Inferior parietal cortex (tissue), 1 donor: ENCODE data around the gene UGT2B7.
"Not testable (repeated sequence)": the region's sequence is repeated elsewhere in the genome, so short reads cannot be mapped to it uniquely, and the experiment has no call there.

Experiments
- DNase-seq: peaks from one replicate; pipeline ENCODE4 v3.0.0-alpha.2; 2016; ENCODE audit errors: extremely low spot score

UGT2B7 gene

GRCh38 chr4:69096111-69096656 lies at the start of gene UGT2B7:
Gene UGT2B7 (plus strand): TSS chr4:69096474. CDS start chr4:69096521, 47 bp downstream.
- DNase-seq: no peak

DNA sequence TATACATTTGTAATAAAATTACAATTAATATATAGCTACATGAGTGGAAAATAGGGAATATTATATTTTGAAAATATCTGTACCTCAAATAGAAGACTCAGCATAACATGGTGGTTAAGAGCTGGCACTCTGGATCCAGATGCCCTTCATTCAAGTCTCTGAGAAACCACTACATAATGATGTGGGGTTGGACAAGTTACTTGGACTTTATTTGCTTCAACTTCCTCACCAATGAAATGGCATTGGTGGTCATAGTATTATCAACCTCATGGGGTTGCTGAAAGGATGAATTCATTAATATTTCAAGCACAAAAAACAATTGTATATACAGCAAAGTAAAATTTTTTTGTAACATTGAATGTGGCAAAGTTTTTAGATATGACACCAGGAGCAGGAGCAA lies 46.4 kb upstream of the UGT2B7 start:
- no peak for DNase-seq

DNA sequence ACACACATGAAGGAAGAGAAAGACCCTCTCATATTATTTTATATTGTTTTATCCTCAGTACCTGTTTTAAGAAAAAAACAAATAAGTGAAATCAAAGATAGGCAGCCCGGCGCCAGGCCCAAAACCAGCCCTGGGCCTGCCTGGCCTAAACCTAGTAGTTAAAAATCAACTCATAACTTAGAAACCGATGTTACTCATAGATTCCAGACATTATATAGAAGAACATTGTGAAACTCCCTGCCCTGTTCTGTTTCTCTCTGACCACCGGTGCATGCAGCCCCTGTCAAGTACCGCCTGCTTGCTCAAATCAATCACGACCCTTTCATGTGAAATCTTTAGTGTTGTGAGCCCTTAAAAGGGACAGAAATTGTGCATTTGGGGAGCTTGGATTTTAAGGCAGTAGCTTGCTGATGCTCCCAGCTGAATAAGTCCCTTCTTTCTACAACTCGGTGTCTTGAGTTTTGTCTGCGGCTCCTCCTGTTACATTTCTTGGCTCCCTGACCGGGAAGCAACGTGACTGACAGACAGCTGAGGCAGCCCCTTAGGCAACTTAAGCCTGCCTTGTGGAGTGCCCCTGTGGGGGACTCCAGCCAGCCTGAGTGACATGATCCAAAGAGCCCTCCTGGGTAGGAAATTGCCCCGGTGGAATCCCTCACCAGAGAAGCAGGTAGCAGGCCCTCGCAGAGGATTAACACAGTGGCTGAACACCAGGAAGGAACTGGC lies 45.3 kb upstream of the UGT2B7 start:
- DNase-seq: not testable (repeated sequence)

DNA sequence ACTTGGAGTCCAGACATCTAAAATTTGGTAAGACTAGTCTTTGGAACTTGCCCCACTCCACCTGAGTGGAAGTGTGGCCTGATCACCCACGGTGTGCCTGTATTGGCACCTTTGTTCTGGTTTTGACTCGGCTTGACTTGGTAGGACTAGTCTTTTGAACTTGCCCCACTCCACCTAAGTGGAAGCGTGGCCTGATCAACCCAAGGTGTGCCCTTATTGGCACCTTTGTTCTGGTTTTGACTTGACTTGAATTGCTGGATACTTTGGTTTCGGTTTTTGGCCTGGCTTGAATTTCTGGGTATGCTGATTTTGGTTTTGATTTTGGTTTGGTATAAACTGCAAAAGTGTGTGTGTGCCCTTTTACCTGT lies 44.7 kb upstream of the UGT2B7 start:
- DNase-seq: no peak

GRCh38 chr4:69053309-69053885 lies 42.9 kb upstream of the UGT2B7 start:
- not testable (repeated sequence) for DNase-seq

DNA sequence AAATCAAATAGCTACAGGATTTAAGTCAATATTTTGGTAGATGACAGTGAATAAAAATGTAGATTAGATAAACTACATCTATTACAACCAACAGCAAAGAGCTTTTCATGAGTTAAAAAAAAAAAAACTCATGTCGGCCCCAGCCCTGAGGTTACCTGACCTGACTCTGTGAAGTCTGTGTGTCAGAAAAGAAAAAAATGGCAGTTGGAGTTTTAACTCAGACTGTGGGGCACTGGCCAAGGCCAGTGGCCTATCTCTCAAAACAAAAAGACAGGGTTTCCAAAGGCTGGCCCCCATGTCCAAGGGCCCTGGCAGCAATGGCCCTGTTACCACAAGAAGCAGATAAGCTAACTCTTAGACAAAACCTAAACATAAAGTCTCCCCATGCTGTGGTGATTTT lies 42.2 kb upstream of the UGT2B7 start:
- not testable (repeated sequence) for DNase-seq

GRCh38 chr4:69054578-69055200 lies 41.6 kb upstream of the UGT2B7 start:
- DNase-seq: no peak

- no peak for DNase-seq
Observed at GRCh38 chr4:69056150-69056549, 40.1 kb upstream of the UGT2B7 start.

DNA sequence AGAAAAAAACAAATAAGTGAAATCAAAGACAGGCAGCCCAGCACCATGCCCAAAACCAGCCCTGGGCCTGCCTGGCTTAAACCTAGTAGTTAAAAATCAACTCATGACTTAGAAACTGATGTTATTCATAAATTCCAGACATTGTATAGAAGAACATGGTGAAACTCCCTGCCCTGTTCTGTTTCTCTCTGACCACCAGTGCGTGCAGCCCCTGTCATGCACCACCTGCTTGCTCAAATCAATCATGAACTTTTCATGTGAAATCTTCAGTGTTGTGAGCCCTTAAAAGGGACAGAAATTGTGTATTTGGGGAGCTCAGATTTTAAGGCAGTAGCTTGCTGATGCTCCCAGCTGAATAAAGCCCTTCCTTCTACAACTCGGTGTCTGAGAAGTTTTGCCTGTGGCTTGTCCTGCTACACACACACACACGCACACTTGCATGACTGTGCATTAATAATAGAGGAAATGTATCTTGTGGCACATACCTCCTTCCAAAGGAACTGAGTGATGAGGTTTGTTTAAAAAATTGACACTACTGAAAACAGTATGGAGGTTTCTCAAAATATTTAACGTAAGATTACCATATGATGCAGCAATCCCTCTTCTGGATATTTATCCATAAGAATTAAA lies 39.2 kb upstream of the UGT2B7 start:
- DNase-seq: no peak

GRCh38 chr4:69057620-69058409 lies 38.5 kb upstream of the UGT2B7 start:
- no peak for DNase-seq

- no peak for DNase-seq
Observed at GRCh38 chr4:69058410-69059059, 37.7 kb upstream of the UGT2B7 start.

DNA sequence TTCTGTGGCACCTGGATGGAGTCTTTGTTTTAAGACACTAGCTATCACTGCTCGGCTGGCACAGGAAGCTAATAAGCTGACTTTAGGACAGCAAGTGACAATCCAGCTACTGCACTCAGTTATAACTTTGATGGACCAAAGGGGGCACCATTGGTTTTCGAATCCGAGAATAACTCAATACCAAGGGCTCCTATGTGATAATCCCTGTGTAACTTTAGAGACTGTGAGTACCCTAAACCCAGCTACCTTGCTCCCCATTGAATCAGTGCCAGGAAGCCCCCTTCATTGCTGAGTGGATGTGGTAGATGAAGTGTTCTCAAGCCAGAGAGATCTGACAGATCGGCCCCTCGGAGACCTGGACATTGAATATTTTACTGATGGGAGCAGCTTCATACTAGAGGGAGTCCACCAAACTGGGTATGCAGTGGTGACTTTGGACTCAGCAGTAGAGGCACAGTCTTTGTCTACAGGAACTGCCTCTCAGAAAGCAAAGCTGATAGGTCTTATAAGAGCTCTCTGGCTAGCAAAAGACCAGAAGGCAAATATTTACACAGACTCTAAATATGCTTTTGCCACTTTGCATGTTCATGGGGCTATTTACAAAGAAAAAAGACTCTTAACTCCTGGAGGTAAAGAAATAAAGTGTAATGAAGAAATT lies 35.5 kb upstream of the UGT2B7 start:
- no peak for DNase-seq

- DNase-seq: no peak
Observed at GRCh38 chr4:69064391-69064790, 31.9 kb upstream of the UGT2B7 start.

DNA sequence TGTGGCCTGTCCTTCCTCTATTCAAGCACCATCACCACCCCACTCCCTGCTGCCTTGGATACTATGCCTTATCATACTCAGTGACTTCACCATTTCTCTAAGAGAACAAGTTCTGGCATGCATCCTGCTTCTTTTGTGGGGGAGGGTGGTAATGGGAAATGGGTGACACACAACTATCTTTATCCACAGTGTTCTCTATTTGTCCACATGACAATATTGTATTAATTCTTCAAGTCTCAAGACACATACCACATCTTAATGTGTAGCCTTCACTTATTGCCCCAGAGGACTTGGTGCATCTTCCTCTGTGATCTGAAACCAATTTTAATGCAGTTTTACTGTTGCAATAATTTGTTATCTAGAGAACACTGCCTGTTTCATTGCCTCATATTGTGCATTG lies 29.3 kb upstream of the UGT2B7 start:
- no peak for DNase-seq

DNA sequence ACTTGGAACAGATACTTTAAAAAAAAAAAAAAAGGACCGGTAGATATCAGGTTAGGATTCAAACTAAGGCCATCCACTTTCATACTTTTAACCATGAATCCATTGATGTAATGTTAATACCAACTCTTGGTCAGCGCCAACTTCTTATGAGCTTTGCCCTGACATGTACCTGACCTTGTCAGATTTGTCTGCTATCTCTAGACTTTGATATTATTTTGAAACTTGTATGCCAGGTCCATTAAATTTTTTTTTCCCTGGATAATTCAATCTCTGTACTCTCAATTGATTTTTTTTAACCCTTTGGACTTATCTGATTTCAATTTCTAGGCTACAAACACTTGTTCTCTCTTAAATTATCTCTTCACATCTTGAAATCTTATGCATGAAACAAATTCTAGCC lies 27.2 kb upstream of the UGT2B7 start:
- no peak for DNase-seq

DNA sequence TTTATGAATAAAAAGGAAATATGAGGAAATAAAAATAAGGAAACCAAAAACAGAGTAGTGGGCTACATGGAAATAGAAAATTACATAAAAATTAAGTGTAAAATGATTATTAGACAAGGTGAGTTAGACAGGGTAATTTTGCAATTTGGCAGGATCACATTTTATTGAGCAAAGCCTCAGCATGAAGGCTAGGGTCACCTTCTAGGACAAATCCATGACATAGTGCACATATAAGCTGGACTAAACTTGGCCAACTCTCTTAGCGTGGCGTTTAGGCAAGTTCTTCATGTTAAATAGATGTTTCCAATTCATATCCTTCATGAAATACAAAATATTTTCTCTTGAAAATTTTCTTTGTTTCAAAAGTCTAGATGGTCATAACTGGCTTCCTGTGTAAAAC lies 25.7 kb upstream of the UGT2B7 start:
- DNase-seq: no peak

- no peak for DNase-seq
Observed at GRCh38 chr4:69071286-69071685, 25.0 kb upstream of the UGT2B7 start.

GRCh38 chr4:69073375-69073774 lies 22.9 kb upstream of the UGT2B7 start:
- no peak for DNase-seq

DNA sequence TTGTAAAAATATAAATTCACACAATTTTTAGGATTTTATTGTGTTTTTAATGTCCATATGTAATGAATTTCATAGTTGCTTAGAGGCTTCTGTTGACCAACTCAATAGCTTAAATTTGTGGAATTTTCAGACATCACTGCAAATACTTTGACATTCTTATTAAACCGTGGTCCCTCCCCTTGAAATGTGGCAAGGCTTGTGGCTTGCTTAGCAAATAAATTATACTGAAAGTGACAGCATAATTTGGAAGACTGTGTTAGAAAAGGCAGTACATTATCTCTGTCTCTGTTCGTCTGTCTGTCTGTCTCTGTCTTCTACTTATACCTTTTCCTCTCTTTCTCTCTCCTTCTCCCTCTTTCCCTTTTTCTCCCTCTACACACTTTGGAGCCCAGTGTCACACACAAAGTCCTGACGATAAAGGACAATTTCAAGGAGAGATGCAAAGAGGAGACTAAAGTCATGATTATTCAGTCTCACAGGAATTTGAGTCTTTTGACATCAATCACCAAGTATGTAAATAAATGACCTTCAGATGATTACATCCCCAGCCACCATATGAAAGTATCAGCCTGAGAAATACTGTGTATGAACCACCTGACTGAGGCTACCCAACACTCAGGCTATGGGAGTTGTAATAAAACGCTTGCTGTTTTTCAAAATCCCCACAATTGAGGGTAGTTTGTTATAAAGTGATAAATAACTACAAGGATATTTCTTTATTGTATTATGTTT lies 21.0 kb upstream of the UGT2B7 start:
- no peak for DNase-seq

DNA sequence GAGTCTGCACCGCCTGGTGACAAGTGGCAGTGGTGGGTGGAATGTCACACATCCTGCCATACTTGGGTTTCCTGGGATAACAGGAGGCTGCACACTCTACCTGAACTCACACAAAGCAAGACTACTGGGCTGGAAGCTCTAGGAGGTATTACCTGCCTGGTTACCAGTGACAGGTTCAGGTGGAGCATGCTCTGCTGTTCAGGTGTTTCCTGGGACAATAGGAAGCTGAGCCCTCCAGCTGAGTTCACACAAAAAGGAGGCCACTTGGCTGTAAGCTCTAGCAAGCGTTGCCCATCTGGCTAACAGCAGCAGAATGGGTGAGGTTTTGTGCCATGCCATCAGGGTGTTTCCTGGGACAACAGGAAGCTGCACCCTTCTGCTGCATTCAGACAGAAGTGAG lies 17.4 kb upstream of the UGT2B7 start:
- no peak for DNase-seq
